ENCODE results near the gene C3orf33. TPM values are rescaled to one million over a fixed set of nuclear protein-coding genes. Genes with fewer than 3 reads are reported as not detected.

C3orf33 gene
- total and polyA plus RNA-seq, 2 of the 8 experiments (the other 6 are each of a cell fraction or from before 2014, with no cell fraction given): 3.4 to 4.5 TPM

DNA sequence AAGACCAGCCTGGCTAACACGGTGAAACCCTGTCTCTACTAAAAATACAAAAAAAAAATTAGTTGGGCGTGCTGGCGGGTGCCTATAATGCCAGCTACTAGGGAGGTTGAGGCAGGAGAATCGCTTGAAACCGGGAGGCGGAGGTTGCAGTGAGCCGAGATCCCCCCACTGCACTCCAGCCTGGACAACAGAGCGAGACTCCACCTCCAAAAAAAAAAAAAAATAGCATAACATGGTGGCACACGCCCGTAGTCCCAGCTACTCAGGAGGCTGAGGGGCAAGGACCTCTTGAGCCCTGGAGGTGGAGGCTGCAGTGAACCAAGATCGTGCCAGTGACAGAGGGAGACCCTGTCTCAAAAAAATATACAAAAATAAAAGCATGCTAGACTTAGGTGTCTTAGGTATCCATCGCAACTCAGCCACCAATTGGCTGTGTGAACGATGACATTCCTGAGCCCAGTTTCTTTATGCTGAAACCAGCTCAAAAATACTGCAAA is 67.5 kb downstream of the C3orf33 start:
- H3K23me2 ChIP-seq (ENCODE audit: low read depth, low read length): peaks cover 2% of the 10 kb centered on the region
- H3K27me3 ChIP-seq (replicated peaks in 1 of 4; ENCODE audit: control insufficient read depth in 3 of 4, extremely low read depth in 1 of 4, insufficient read depth in 3 of 4, low read length in 3 of 4): no peaks in the 10 kb centered on the region
- no peak overlapping the region for H2BK15ac ChIP-seq (ENCODE audit: low read length)
- no peak overlapping the region for H4K5ac ChIP-seq (ENCODE audit: insufficient read length, low read depth, low read length)
- peaks cover 0 to 61% of the 10 kb centered on the region in 2 experiments; a peak in 2 of 4 replicates for H3K79me2 ChIP-seq (ENCODE audit: control insufficient read depth in 1 of 2, insufficient read depth in 2 of 2, low read length in 2 of 2)
- H2BK12ac ChIP-seq (ENCODE audit: low read depth, low read length): no peak overlapping the region
- no peak overlapping the region for H4K8ac ChIP-seq (ENCODE audit: extremely low read depth, insufficient read depth, low read length)
- H2BK5ac ChIP-seq (ENCODE audit: low read depth, low read length): no peak overlapping the region
- FAIRE-seq (no peak), DNase-seq (ENCODE audit: low read depth in 1 of 2, low spot score in 2 of 2) (no peak)
- no peak overlapping the region for H3K23ac ChIP-seq (ENCODE audit: insufficient read length)
- no peaks in the 10 kb centered on the region for H3K79me1 ChIP-seq (ENCODE audit: low read depth, low read length)
- no peak overlapping the region for H3K56ac ChIP-seq (replicated peaks; ENCODE audit: insufficient read length, low read depth, low read length)
- no peaks in the 10 kb centered on the region for H3K36me3 ChIP-seq (ENCODE audit: control insufficient read depth in 2 of 4, insufficient read depth in 4 of 4, low read length in 3 of 4)
- no peak overlapping the region for H4K91ac ChIP-seq (replicated peaks; ENCODE audit: insufficient read length, low read length)
- H3K27ac ChIP-seq (ENCODE audit: low read depth, low read length): no peak overlapping the region
- H3K4me2 ChIP-seq (ENCODE audit: insufficient read depth in 1 of 2, low read depth in 2 of 2, low read length in 2 of 2): no peak overlapping the region
- no peak overlapping the region for H2AK5ac ChIP-seq (ENCODE audit: low read depth, low read length)
- no peak overlapping the region for H3K9ac ChIP-seq (replicated peaks in 1 of 4; ENCODE audit: extremely low read depth in 1 of 4, low read depth in 3 of 4, low read length in 3 of 4)
- WGBS, 2 experiments (ENCODE audit: extremely low coverage in 1 of 2, insufficient coverage in 1 of 2, insufficient read length in 1 of 2, insufficient replicate concordance in 2 of 2, low coverage in 1 of 2, low lambda C conversion rate in 2 of 2, missing lambda C conversion rate in 1 of 2): 94% methylated on average over 13 of the region's 13 CpGs; no CpG with 5 or more reads in 1 of the 2 experiments
- no peak overlapping the region for H3K18ac ChIP-seq (ENCODE audit: extremely low read depth, low read length)
- ChIA-PET POLR2A (ENCODE audit: partially characterized antibody) (interaction anchor here (0.6 kb wide), 1 partner anchor 68 kb away, joined by 3 read pairs; no protein-coding TSS in a partner anchor), CTCF (ENCODE audit: partially characterized antibody) (interaction anchor here (0.7 to 2.6 kb wide), 7 partner anchors 10 to 363 kb away, joined by 3 to 8 read pairs (median 6); partner anchors contain the start of gene C3orf33)
- H3K14ac ChIP-seq (ENCODE audit: insufficient read length): no peak overlapping the region
- no peak overlapping the region for H2BK120ac ChIP-seq (replicated peaks; ENCODE audit: low read depth, low read length)
- H2AFZ ChIP-seq (ENCODE audit: low read length): no peak overlapping the region
- H3K4me3 ChIP-seq (ENCODE audit: extremely low read depth in 1 of 4, insufficient read depth in 2 of 4, low read depth in 3 of 4, low read length in 4 of 4): no peak overlapping the region
- peaks cover 0 to 4% (median 2%) of the 10 kb centered on the region in 4 experiments; a peak in 3 of 7 replicates for H3K4me1 ChIP-seq (replicated peaks in 1 of 4; ENCODE audit: control insufficient read depth in 3 of 4, insufficient read depth in 4 of 4, low read length in 3 of 4)
- H3K4ac ChIP-seq (replicated peaks; ENCODE audit: insufficient read length, low read depth, low read length): no peak overlapping the region
- no peak overlapping the region for H2BK20ac ChIP-seq (ENCODE audit: low read length)
- no peaks in the 10 kb centered on the region for H3K9me3 ChIP-seq (ENCODE audit: insufficient read depth in 2 of 2, low read depth in 1 of 2, low read length in 1 of 2)
- H4K20me1 ChIP-seq (replicated peaks in 1 of 2; ENCODE audit: control insufficient read depth in 1 of 2, insufficient read depth in 2 of 2, low read length in 2 of 2): no peaks in the 10 kb centered on the region
- TF ChIP-seq ASH2L (IDR thresholded peaks at IDR 0.05; ENCODE audit: low read length): no peak
- no peak for TF ChIP-seq RXRA (IDR thresholded peaks at IDR 0.05; ENCODE audit: insufficient read depth, low read depth, low read length)
- TF ChIP-seq KDM5A (IDR thresholded peaks at IDR 0.05; ENCODE audit: low read length): no peak
- TF ChIP-seq RNF2 (IDR thresholded peaks at IDR 0.05; ENCODE audit: borderline replicate concordance, low read depth, low read length, missing control alignments, poor library complexity, severe bottlenecking): no peak
- no peak for TF ChIP-seq POU5F1 (IDR thresholded peaks at IDR 0.05; ENCODE audit: low read depth, low read length)
- no peak for TF ChIP-seq SP4 (IDR thresholded peaks at IDR 0.05; ENCODE audit: low read length)
- TF ChIP-seq, protein P1, sequence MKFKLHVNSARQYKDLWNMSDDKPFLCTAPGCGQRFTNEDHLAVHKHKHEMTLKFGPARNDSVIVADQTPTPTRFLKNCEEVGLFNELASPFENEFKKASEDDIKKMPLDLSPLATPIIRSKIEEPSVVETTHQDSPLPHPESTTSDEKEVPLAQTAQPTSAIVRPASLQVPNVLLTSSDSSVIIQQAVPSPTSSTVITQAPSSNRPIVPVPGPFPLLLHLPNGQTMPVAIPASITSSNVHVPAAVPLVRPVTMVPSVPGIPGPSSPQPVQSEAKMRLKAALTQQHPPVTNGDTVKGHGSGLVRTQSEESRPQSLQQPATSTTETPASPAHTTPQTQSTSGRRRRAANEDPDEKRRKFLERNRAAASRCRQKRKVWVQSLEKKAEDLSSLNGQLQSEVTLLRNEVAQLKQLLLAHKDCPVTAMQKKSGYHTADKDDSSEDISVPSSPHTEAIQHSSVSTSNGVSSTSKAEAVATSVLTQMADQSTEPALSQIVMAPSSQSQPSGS (IDR thresholded peaks at IDR 0.05; ENCODE audit: low read length): no peak
- no peak for TF ChIP-seq CEBPB (IDR thresholded peaks at IDR 0.05; ENCODE audit: low read depth, low read length)
- TF ChIP-seq CHD1 (IDR thresholded peaks at IDR 0.05; ENCODE audit: low read depth, low read length): no peak
- TF ChIP-seq RBBP5 (IDR thresholded peaks at IDR 0.05; ENCODE audit: borderline replicate concordance, low read depth, low read length): no peak
- TF ChIP-seq HDAC6 (IDR thresholded peaks at IDR 0.05; ENCODE audit: low read depth, low read length): no peak
- no peak for TF ChIP-seq EP300 (IDR thresholded peaks at IDR 0.05; ENCODE audit: borderline replicate concordance in 1 of 2, low read depth in 2 of 2, low read length in 2 of 2)

Data from H1 (cell line).